ENCODE data around the gene SSH2.

GRCh38 chr17:29694918-29695563 is 235.0 kb downstream of the SSH2 start:
- TF ChIP-seq CTCF (IDR thresholded peaks at IDR 0.05) (no peak), POLR2AphosphoS5 (IDR thresholded peaks at IDR 0.05) (no peak), EP300 (IDR thresholded peaks at IDR 0.05) (no peak)
